GM21515 (cell line): ENCODE data around the gene SOX9.
"Not testable (repeated sequence)": the region's sequence is repeated elsewhere in the genome, so short reads cannot be mapped to it uniquely, and the experiment has no call there.

ENCODE experiments used
- ATAC-seq: cut with Tn5 transposase; IDR thresholded peaks from one replicate; pipeline ENCODE4 v1.9.1; 2021; ENCODE audit not compliant: unreplicated experiment

Gene SOX9

DNA sequence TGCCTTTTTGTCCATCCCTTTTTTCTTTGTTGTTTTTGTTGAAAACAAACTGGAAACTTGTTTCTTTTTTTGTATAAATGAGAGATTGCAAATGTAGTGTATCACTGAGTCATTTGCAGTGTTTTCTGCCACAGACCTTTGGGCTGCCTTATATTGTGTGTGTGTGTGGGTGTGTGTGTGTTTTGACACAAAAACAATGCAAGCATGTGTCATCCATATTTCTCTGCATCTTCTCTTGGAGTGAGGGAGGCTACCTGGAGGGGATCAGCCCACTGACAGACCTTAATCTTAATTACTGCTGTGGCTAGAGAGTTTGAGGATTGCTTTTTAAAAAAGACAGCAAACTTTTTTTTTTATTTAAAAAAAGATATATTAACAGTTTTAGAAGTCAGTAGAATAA lies 4.9 kb downstream of the SOX9 start:
- ATAC-seq: no peak

DNA sequence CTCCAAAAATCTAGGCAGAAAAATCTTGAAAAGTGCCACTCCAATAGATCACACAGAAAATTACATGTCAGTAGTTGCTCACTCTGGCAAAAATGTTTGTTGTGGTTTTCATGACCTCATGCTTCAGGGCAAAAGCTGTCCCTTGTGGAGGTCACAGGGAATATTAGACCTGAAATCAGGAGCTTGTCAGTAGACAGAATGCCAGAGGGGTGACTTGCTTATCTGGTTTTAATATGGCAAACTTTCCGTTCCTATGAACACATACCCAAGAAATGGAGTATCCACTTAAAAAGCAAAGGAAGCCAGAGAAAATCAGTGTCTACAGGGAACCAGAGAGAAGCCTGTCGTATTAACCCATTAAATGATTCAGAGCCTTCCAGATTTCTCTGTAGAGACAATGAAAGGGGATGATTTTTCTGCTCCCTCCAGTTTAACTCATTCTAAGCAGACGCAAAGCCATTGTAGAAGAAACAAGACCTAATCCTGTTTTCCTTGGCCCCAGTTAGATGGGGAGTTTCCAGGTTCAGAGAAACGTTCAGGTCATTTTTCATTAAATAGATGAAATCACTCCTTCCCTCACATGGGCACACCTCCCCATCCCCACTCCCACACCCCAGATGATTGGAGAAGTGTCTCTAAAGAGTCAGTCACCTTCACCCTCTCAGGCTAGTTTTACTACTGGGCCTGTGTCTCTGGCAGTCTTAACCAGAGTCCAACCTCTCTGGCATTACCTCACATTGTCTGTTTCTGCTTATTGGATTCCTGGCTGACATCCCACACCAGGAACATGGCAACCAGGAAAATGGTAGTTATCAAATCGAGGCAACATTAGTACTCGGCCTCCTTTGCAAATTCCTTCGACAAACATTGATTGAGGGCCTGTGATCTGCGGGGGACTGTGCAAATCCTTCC lies 6.0 kb downstream of the SOX9 start:
- ATAC-seq: no peak

DNA sequence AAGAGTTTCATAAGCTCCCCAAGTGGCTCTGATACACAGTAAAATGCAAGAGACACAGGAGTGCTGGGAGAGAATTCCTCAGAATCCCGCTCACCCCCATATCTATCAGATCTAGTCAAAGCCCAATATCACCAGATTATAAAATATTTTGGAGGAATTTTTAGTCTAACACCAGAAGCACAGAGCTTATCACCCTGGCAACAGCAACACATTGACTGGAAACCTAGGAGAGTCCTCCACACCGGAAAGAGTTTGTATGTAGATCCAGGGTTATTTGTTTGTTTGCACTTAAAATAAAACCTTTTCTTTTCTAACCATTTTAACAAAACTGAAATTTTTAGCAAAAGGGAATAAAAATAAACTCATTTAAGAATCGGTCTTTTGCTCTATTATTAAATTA lies 7.2 kb downstream of the SOX9 start:
- no peak for ATAC-seq

DNA sequence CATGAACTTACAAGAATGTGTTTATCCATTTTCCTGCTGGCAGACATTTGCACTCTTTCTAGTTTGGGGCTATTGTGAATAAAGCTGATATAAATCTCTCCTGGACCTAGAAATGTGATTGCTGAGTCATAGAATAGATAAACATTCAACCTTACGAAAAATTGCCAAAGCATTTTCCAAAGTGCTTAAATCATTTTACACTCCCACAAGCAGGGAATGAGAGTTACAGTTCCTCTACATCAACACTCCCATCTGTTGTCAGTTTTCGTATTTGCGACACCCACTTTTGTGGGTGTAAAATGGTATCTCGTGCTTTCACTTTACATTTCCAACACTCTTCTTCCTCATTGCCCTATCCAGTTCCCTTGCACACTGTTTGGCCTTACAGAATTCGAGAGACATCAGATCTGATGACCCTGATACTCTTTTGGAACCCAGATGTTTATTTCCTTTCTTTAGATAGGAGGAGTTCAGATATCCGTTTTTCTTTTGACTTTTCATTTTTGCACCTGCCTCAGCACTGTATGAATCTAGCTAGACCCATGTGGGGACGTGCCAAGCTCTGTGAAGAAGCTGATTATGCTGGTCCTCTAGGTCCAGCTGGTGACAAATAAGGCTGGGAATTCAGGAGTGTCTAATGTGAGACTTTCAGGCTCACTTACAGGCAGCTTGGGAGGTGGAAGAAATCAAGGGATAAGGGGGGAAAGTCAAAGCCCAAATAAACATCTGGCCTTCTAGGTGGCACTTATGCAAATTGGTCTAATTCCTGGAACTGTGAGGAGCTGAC lies 14.0 kb downstream of the SOX9 start:
- no peak for ATAC-seq

DNA sequence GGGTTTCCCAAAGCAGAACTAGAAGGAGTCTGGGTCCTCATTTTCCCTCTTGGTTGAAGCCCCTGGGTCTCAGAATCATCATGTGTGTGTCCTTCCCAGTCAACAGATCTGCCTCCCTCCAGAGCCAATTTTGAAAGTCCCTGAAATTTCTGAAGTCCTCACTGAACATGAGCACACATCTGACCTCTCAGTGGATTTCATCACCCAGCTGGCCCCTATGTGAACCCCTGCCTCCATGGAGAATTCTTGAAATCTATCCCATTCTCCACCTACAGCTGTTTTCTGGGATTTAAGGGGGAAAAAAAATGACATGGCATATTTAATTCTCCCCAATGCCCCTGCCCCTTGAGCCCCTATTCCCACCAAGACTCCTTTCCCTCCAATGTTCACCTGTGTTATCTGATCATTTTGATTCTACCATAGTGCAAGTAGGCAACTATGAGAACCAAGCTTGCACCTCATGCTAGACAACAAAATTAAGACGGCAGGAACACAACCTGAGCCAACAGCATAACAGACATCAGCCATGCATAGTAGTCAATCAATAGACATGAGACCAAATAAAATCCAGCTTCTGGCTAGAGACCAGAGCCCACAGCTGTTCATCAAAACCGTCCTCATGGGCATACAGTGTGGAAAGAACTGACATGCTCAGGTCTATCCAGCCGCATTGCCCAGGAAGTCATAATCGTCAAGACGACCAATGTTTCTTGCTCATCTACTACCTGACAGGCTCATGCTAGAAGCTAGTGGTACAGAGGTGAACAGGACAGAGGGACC lies 14.9 kb downstream of the SOX9 start:
- no peak for ATAC-seq

DNA sequence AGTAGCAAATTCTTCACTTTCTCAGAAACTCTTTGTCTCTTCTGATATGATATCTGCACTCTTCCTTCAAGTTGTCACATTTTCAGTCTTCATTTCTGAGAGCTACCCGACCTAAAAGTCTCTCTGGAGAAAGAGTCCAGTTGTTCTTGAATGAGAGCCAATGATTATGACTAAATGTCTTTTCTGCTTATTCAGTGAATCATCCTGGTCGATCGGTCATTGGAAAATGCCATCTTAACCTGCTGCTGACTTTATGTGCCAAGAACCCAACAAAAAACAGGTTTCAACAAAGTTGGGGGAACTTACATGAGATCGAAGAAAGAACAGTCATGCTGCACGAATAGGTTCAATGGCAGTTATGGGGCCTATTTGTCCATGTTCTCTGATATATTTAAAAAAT lies 15.9 kb downstream of the SOX9 start:
- no peak for ATAC-seq

DNA sequence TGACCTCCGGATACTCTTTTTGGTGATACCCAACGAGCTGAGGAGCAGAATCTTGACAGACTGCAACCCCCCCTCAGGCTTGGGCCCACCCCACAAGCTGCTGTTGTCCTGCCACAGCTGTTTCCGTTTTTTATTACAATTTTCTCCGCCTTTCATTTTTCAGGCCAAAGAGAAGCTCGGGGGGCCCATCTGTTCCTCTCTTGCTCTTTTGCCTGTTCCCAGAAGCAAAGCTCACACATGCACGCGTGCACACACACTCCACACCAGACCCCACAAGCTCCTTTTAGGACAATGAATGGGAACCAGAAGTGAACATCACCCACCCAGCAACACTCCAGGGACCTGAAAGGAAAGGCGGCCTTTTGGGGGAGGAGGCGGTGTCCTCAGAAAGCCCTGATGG lies 16.3 kb downstream of the SOX9 start:
- no peak for ATAC-seq

DNA sequence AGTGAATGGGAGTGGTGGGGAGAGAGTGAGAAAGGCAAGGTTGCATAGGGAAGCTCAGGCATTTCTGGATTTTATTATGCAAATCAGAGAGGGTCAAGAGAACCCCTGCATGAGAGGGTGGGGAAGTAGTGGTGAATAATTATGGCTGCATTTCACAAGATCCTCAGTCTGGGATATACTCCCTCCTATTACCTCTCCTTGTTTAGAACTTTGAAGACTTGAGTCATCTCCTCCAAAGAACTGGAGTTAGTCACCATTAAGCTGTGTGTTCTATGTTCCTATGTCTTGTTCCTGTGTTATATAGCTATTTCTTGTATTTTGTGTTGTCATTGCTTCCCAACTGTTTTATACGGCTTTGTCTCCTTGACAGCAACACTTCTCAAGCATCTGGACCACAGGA lies 18.4 kb downstream of the SOX9 start:
- ATAC-seq: no peak

DNA sequence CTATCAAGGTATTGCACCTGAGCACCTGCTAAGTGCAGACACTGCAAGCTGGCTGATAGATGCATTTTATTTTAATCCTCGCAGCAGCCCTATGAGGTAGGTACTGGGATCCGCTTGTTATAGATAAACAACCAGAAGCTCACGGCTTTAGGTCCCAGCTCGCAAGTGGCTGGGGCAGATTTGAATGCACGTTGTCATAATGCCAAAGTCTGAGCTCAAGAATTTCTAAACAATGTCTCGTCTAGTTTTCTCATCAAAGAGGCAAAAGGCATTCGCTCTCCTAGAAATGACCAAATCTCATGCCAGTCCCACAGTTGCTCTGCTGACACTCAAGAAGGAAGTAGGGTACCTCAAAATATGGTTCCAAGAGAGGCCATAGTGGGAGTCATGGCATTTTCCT lies 20.5 kb downstream of the SOX9 start:
- no peak for ATAC-seq

DNA sequence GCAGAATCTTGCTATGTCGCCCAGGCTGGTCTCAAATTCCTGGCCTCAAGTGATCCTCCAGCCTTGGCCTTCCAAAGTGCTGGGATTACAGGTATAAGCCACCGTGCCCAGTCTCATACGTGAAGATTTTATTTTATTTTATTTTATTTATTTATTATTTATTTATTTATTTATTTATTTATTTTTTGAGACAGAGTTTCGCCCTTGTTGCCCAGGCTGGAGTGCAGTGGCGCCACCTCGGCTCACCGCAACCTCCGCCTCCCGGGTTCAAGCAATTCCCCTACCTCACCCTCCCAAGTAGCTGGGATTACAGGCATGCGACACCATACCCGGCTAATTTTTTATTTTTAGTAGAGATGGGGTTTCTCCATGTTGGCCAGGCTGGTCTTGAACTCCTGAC lies 21.3 kb downstream of the SOX9 start:
- ATAC-seq: not testable (repeated sequence)

DNA sequence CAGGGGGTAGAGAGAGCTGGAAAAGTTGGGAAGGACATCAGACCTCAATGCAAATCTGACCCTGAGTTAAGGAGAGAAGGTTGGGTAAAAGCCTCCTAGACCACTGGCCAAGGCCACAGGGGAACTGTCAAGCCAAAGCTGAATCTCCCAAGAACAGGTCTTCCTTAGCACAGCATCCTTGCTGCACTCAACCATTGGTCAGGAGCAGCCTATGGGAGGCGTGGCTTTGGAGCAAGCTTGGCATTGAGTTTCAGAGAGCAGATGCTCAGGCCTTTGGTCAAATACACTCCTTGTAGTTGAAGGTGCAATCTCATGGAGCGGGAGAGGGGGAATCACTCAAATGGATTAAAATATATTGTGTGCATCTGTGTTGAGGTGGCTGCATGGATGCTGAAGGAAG lies 21.8 kb downstream of the SOX9 start:
- no peak for ATAC-seq

DNA sequence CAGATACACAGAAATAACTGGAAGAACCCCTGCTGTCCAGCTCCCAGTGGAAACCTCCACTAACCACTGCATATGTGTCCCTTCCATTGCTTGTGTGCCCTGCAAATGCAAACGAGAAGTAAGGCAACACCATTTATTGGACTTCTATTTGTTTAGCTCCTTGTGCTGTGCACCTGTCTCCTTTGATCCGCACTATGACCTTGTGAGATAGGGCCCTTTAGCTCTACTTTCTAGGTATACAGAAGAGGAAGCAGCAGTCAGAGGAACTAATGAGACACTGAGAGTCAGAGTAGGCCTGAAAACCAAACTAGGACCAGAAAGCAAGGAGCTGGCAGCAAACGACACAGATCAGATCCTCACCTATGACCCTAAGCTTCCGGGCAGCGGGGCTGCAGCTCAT lies 22.4 kb downstream of the SOX9 start:
- no peak for ATAC-seq

DNA sequence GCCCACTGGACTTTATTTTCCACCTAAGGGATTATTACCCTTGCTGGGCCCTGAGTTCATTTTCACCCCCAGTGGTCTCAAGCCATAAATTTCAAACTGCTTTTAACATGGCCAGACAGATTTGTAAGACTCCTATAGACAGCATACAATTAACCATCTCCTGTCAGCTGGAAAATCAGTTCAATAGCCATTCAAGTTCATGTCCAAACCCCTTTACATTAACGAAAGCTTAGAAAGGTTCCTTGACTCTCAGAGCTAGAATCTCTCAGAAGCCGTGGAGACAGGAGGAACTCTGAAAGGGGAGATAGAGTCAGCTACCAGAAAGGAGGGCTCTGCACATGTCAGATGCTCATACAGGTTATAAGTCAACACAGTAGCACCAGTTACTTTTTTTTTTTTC lies 23.3 kb downstream of the SOX9 start:
- ATAC-seq: no peak

DNA sequence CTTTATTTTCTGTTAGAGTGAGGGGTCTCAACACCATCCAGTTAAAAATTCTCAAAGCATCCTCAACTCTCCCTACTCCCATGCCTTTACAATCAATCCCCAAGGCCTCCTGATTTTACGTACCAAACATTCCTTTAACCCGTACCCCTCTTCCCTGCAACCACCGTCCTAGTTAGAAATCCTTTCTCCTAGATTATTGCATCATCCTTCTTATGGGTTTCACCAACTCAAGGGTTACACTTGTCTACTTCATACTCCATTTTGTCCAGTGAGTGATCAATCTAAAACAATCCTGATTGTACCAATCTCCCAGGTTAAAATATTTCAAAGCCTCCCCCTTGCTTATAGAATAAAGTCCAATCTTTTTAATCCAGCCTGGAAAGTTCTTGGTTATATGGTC lies 24.7 kb downstream of the SOX9 start:
- no peak for ATAC-seq

DNA sequence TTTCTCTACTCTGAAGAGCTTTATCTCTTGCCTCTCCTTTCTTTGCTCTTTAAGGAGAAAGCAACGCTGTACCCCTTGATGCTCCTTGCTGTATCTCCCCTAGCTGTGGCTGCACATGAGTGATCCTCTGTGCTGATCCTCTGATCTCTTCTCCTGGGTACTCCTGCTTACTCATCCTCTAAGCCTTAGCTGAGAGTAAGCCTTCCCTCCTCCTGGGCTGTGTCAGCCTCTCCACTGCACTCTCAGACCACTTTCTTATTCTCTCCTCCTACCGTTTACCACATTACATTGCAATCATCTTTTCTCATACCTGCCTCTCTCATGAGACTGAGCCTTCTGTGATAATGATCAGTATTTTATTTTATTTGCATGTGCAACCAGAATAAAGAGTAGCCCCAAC lies 25.1 kb downstream of the SOX9 start:
- ATAC-seq: no peak

DNA sequence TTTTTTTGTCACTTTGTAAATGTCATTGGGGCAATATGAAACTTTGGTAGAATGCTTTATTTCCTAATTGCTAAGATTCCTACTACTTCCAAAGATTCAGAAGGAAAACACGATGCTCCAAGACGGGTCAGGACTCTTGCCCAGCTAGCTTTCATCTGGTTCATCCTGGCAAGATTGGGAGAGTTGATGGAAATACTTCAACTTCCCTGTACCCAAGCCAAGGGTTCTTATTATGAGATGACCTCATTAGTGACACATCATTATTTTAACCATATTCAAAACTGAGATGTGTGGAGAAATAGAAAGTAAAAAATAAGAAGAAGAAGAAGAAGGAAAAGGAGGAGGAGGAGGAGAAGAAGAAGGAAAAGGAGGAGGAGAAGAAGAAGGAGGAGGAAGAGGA lies 25.6 kb downstream of the SOX9 start:
- no peak for ATAC-seq

DNA sequence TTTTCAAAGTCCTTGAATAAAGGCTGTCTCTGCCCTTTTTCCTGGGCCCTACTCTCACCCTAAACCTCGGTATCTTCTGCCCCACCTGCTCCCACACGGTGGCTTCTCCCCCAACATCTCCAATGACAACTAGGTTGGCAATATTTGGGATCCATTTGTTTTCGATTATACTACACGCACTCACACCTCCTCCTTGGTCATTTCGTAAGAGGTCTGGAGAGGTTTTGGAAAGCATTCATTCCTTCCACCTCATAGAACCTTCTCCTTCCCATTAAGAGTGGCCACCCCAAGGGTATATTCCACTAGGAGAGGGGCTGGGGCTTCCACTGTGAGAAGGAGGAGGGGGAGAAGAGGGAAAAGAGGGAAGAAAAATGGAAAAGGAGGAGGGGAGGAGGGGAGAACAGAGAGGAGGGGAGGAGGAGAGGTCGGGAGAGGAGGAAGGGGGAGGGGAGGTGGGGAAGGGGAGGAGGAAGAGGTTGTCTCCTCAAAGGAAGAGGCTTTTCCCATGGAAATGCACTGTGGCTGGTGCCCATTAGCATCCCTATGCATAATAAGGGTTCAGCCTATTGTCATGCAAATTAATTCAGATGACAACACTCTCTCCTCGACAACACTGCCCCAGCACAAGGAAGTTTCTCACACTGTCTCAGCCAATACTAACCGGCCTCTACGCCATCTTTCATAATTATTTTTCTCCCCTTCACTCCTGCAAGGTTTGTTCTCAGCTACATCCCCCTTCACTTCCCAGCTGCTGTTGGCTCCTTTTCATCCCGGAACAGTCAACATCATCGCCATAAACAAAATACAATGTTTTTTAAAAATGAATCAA lies 30.0 kb downstream of the SOX9 start:
- ATAC-seq: no peak

DNA sequence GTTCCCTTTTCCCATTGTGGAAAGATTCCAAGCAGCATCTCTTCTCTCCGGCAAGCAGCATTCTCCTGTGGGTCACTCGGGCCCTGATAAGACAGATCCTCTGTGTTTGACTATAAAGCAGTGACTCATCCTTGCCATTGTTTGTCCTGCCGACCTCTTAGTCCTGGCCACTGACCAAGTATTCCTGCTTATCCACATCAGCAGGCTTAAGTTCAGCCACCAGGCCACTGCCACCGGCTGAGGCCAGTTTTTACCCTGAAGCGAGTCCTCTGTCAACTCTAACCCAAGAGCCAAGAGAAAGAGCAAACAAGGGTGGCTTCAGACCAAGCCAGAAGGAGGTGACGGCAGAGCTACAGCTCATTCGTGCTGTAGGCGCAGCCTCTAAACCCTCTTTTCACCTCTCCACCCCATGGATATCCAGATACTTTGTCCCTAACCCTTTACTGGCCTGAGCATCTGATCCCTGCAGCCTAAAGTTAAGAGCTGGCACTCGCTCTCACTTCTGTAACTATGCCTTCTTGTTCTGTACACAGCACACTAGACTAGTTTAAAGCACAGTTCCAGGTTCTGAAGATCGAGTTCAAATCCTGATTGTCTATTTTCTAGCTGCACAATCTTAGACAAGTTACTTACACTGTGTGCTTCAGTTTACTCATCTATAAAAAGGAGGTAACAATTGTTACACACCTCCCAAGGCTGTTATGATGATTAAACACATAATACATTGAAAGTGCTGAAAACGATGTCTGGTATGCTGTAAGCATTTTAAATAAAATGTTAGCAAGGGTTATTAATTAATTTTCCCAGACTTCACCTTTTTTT lies 31.0 kb downstream of the SOX9 start:
- no peak for ATAC-seq

DNA sequence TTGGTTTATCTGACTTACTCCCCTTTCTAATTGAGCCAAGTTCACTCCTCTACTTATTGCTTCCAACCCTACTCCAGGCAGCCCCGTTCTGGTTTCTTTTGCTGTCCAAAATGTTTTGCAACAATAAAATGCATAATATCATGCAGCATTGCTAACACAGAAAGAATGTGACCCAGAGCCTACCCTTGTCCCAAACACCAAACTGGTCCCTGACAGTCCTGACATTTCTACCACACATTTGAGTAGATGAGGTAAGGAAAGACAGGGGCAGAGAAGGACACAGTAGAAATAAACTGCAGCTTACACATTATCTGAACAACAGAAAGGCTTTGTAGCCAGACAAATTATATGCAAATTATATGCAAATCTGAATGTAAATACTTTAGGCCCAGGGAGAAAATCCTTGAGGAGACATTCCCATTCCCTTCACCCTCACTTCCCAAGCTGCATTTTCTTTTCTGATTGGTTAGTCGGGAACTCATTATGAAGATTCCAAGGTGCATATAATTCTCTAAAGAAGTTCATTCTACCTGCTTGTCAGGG lies 31.6 kb downstream of the SOX9 start:
- ATAC-seq: no peak
